ENCODE results near the gene TIMM29. TPM values are rescaled to one million over a fixed set of nuclear protein-coding genes. Genes with fewer than 3 reads are reported as not detected.

Gene TIMM29
- 22.1 TPM for polyA plus RNA-seq (2013, experiment 1 of 4)
- 25.9 TPM for polyA plus RNA-seq (2013, experiment 2 of 4)
- polyA plus RNA-seq (2013, experiment 3 of 4): 22.0 TPM
- 22.9 TPM for polyA plus RNA-seq (2013, experiment 4 of 4)

GRCh38 chr19:10928563-10929401, at the start of gene TIMM29, which contains the start of gene YIPF2:
TSS of gene TIMM29 (plus strand) at chr19:10928811. CDS start at chr19:10928823, 12 bp downstream.
TSS of gene YIPF2 (minus strand) at chr19:10928639. CDS start at chr19:10928410, 229 bp downstream.
- H3K36me3 ChIP-seq (ENCODE audit: control insufficient read depth, insufficient read depth, low read length): peaks cover 3% of the 10 kb centered on the region

GRCh38 chr19:10881403-10882107, 47.1 kb upstream of the TIMM29 start:
- Histone ChIP-seq H3K4me1 (ENCODE audit: control insufficient read depth, insufficient read depth, low read length) (peaks cover 47% of the 10 kb centered on the region), H3K4me3 (ENCODE audit: insufficient read depth, low read depth, low read length) (no peak overlapping the region)
- WGBS, 2 experiments: 43 to 46% methylated on average over 14 of the region's 14 CpGs

More at GRCh38 chr19:10928563-10929401, at the start of gene TIMM29, which contains the start of gene YIPF2:
- Histone ChIP-seq H3K4me1 (ENCODE audit: control insufficient read depth, insufficient read depth, low read length) (peaks cover 3% of the 10 kb centered on the region), H3K27ac (ENCODE audit: insufficient read depth, low read depth, low read length, poor library complexity, severe bottlenecking) (peak within 1 kb of the TSS; percentile 26), H3K27me3 (ENCODE audit: control insufficient read depth, insufficient read depth, low read length, poor library complexity, severe bottlenecking) (no peaks in the 10 kb centered on the region), H3K9me3 (ENCODE audit: control insufficient read depth, low read length) (no peaks in the 10 kb centered on the region), H3K4me3 (ENCODE audit: insufficient read depth, low read depth, low read length) (peak within 1 kb of the TSS; percentile 96)
- 0% methylated on average over 96 of the region's 96 CpGs for WGBS, 2 experiments

GRCh38 chr19:10882108-10882457, 46.5 kb upstream of the TIMM29 start:
- no peaks in the 10 kb centered on the region for H3K9me3 ChIP-seq (ENCODE audit: control insufficient read depth, low read length)
- H3K4me1 ChIP-seq (ENCODE audit: control insufficient read depth, insufficient read depth, low read length): peaks cover 52% of the 10 kb centered on the region
- H3K27me3 ChIP-seq (ENCODE audit: control insufficient read depth, insufficient read depth, low read length, poor library complexity, severe bottlenecking): no peaks in the 10 kb centered on the region
- H3K36me3 ChIP-seq (ENCODE audit: control insufficient read depth, insufficient read depth, low read length): no peaks in the 10 kb centered on the region
- WGBS, 2 experiments: 77 to 81% methylated on average over 9 of the region's 9 CpGs
- peak overlapping the region; percentile 82 for H3K27ac ChIP-seq (ENCODE audit: insufficient read depth, low read depth, low read length, poor library complexity, severe bottlenecking)
- H3K4me3 ChIP-seq (ENCODE audit: insufficient read depth, low read depth, low read length): no peak overlapping the region

More at GRCh38 chr19:10881403-10882107, 47.1 kb upstream of the TIMM29 start:
- H3K27ac ChIP-seq (ENCODE audit: insufficient read depth, low read depth, low read length, poor library complexity, severe bottlenecking): peak overlapping the region; percentile 82
- no peaks in the 10 kb centered on the region for H3K36me3 ChIP-seq (ENCODE audit: control insufficient read depth, insufficient read depth, low read length)
- H3K27me3 ChIP-seq (ENCODE audit: control insufficient read depth, insufficient read depth, low read length, poor library complexity, severe bottlenecking): no peaks in the 10 kb centered on the region
- no peaks in the 10 kb centered on the region for H3K9me3 ChIP-seq (ENCODE audit: control insufficient read depth, low read length)

- Histone ChIP-seq H3K36me3 (ENCODE audit: control insufficient read depth, insufficient read depth, low read length) (no peaks in the 10 kb centered on the region), H3K9me3 (ENCODE audit: control insufficient read depth, low read length) (no peaks in the 10 kb centered on the region), H3K27me3 (ENCODE audit: control insufficient read depth, insufficient read depth, low read length, poor library complexity, severe bottlenecking) (no peaks in the 10 kb centered on the region), H3K27ac (ENCODE audit: insufficient read depth, low read depth, low read length, poor library complexity, severe bottlenecking) (no peak overlapping the region), H3K4me3 (ENCODE audit: insufficient read depth, low read depth, low read length) (no peak overlapping the region), H3K4me1 (ENCODE audit: control insufficient read depth, insufficient read depth, low read length) (peaks cover 71% of the 10 kb centered on the region)
- WGBS, 2 experiments: 86 to 92% methylated on average over 2 of the region's 2 CpGs
Measured at GRCh38 chr19:10884274-10884673, 44.3 kb upstream of the TIMM29 start.

- Histone ChIP-seq H3K4me1 (ENCODE audit: control insufficient read depth, insufficient read depth, low read length) (peaks cover 60% of the 10 kb centered on the region), H3K27ac (ENCODE audit: insufficient read depth, low read depth, low read length, poor library complexity, severe bottlenecking) (no peak overlapping the region), H3K4me3 (ENCODE audit: insufficient read depth, low read depth, low read length) (no peak overlapping the region), H3K36me3 (ENCODE audit: control insufficient read depth, insufficient read depth, low read length) (no peaks in the 10 kb centered on the region), H3K9me3 (ENCODE audit: control insufficient read depth, low read length) (no peaks in the 10 kb centered on the region), H3K27me3 (ENCODE audit: control insufficient read depth, insufficient read depth, low read length, poor library complexity, severe bottlenecking) (no peaks in the 10 kb centered on the region)
- WGBS, 2 experiments: 66 to 71% methylated on average over 20 of the region's 20 CpGs
Measured at GRCh38 chr19:10885201-10886169, 43.1 kb upstream of the TIMM29 start.

- H3K27me3 ChIP-seq (ENCODE audit: control insufficient read depth, insufficient read depth, low read length, poor library complexity, severe bottlenecking): no peaks in the 10 kb centered on the region
- no peak overlapping the region for H3K4me3 ChIP-seq (ENCODE audit: insufficient read depth, low read depth, low read length)
- 71 to 74% methylated on average over 9 of the region's 9 CpGs for WGBS, 2 experiments
- peaks cover 55% of the 10 kb centered on the region for H3K4me1 ChIP-seq (ENCODE audit: control insufficient read depth, insufficient read depth, low read length)
- peak overlapping the region; percentile 67 for H3K27ac ChIP-seq (ENCODE audit: insufficient read depth, low read depth, low read length, poor library complexity, severe bottlenecking)
- no peaks in the 10 kb centered on the region for H3K9me3 ChIP-seq (ENCODE audit: control insufficient read depth, low read length)
- H3K36me3 ChIP-seq (ENCODE audit: control insufficient read depth, insufficient read depth, low read length): no peaks in the 10 kb centered on the region
Measured at GRCh38 chr19:10887616-10888367, 40.8 kb upstream of the TIMM29 start.

GRCh38 chr19:10888421-10888866, 40.2 kb upstream of the TIMM29 start:
- 8 to 13% methylated on average over 13 of the region's 13 CpGs for WGBS, 2 experiments
- no peak overlapping the region for H3K4me3 ChIP-seq (ENCODE audit: insufficient read depth, low read depth, low read length)
- no peaks in the 10 kb centered on the region for H3K36me3 ChIP-seq (ENCODE audit: control insufficient read depth, insufficient read depth, low read length)
- H3K9me3 ChIP-seq (ENCODE audit: control insufficient read depth, low read length): no peaks in the 10 kb centered on the region
- H3K27me3 ChIP-seq (ENCODE audit: control insufficient read depth, insufficient read depth, low read length, poor library complexity, severe bottlenecking): no peaks in the 10 kb centered on the region
- H3K27ac ChIP-seq (ENCODE audit: insufficient read depth, low read depth, low read length, poor library complexity, severe bottlenecking): peak overlapping the region; percentile 67
- H3K4me1 ChIP-seq (ENCODE audit: control insufficient read depth, insufficient read depth, low read length): peaks cover 55% of the 10 kb centered on the region

GRCh38 chr19:10889880-10890279, 38.7 kb upstream of the TIMM29 start:
- Histone ChIP-seq H3K27ac (ENCODE audit: insufficient read depth, low read depth, low read length, poor library complexity, severe bottlenecking) (no peak overlapping the region), H3K27me3 (ENCODE audit: control insufficient read depth, insufficient read depth, low read length, poor library complexity, severe bottlenecking) (no peaks in the 10 kb centered on the region), H3K4me3 (ENCODE audit: insufficient read depth, low read depth, low read length) (no peak overlapping the region), H3K36me3 (ENCODE audit: control insufficient read depth, insufficient read depth, low read length) (no peaks in the 10 kb centered on the region), H3K4me1 (ENCODE audit: control insufficient read depth, insufficient read depth, low read length) (peaks cover 53% of the 10 kb centered on the region), H3K9me3 (ENCODE audit: control insufficient read depth, low read length) (no peaks in the 10 kb centered on the region)
- 95 to 96% methylated on average over 4 of the region's 4 CpGs for WGBS, 2 experiments
